HepG2 (cell line): Measurements from ENCODE around the gene MYLK3.

Experiments used
- ZNF670 ChIP-seq: sonication (generic); formaldehyde crosslinking; IDR thresholded peaks from 2 replicates; pipeline ENCODE4 v1.8.0; 2022; ENCODE audit warnings: mild to moderate bottlenecking, missing genetic modification reagents, borderline replicate concordance
- TF ChIP-seq, protein P1 (sequence below): sonication (generic); formaldehyde crosslinking; IDR thresholded peaks from 2 replicates; pipeline ENCODE4 v1.4.0; 2020; ENCODE audit warnings: missing genetic modification reagents, mild to moderate bottlenecking, borderline replicate concordance

DNA sequence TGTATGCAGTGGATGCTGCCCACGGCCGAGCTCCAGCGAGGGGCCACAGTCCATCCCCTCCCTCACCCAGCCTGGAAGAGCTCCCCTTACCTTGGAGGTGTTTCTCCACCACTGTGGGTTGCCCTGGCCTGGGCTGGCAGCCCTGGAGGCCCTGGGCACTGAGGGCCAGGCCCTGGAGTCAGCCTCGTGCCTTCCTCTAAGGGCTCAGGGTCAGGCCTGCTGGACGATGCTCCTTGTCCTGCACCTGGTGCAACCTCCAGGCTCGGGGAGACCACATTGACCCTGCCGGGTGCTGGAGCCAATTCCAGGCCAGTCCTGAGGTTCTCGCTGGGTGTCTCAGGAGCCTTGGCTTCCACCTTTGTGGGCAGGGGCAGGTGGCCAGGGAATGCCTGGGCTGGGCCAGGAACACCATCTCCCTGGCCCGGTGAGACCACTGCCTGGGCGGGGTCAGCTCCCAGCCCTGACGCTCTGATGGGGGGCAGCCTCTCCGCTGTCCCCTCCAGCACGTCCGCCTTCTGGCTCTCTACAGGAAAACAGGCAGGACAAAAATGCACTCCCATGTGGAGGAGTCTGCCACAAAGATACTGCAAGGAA is 10.4 kb downstream of the MYLK3 start:
- TF ChIP-seq ZNF670 (CRISPR knock-in tag), result no peak
- TF ChIP-seq, protein P1, sequence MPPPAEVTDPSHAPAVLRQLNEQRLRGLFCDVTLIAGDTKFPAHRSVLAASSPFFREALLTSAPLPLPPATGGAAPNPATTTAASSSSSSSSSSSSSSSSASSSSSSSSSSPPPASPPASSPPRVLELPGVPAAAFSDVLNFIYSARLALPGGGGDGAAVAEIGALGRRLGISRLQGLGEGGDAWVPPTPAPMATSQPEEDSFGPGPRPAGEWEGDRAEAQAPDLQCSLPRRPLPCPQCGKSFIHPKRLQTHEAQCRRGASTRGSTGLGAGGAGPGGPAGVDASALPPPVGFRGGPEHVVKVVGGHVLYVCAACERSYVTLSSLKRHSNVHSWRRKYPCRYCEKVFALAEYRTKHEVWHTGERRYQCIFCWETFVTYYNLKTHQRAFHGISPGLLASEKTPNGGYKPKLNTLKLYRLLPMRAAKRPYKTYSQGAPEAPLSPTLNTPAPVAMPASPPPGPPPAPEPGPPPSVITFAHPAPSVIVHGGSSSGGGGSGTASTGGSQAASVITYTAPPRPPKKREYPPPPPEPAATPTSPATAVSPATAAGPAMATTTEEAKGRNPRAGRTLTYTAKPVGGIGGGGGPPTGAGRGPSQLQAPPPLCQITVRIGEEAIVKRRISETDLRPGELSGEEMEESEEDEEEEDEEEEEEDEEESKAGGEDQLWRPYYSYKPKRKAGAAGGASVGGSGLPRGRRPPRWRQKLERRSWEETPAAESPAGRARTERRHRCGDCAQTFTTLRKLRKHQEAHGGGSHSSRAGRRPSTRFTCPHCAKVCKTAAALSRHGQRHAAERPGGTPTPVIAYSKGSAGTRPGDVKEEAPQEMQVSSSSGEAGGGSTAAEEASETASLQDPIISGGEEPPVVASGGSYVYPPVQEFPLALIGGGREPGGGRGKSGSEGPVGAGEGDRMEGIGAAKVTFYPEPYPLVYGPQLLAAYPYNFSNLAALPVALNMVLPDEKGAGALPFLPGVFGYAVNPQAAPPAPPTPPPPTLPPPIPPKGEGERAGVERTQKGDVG (CRISPR knock-in tag), result no peak
